Tibial nerve (tissue), 4 donors: ENCODE results near the gene TNFRSF18.

Source experiments
- EP300 ChIP-seq, 2 donors: sonication (generic); formaldehyde crosslinking; IDR thresholded peaks; one replicate each; pipeline ENCODE4 v1.6.1; 2017; ENCODE audit warnings: antibody characterized with exemption in 2 of 2, mild to moderate bottlenecking in 1 of 2
- POLR2A ChIP-seq, 2 donors: fragments of 450-650 bp; IDR thresholded peaks; one replicate each; pipeline ENCODE4 v1.6.1; 2017; ENCODE audit warnings: antibody characterized with exemption in 2 of 2, mild to moderate bottlenecking in 2 of 2, moderate library complexity in 2 of 2
- TF ChIP-seq, protein P1 (sequence below), 5 experiments: fragments of 200-600 bp in 3 of 5; fragments of 450-650 bp in 2 of 5; sonication (generic) in 3 of 5; IDR thresholded peaks; one replicate each; pipeline ENCODE4 v1.5.1; 2016 to 2019; ENCODE audit warnings: antibody characterized with exemption in 5 of 5, mild to moderate bottlenecking in 3 of 5, moderate library complexity in 2 of 5

DNA sequence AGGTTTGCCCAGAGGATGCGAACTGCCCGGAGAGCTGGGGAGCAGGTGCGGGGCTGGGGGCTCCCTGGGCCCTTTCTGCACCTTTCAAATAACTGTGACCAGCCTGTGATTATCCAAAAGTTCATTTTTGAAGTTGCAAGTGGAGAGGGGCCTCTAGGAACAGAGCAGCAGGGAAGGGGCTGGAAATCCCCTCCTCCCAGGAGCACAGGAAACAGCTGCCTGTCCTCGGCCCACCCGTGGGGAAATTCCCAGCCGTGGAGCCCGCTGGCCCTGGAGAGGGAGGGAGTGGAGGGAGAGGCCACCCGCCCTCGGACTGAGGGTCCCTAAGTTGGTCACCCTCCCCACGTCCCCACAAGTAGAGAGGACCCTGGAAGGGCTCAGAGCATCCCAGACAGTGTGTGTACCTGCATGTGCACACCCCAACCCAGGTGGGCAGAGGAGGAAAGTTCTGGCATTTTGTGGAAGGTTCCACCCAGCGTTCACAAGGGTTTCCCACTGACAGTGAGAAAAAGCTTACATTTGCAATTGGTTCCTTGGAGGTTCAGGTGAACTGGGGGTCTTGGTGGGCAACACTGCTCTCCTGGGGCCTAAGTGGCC lies 8.8 kb upstream of the TNFRSF18 start:
- TF ChIP-seq, protein P1, sequence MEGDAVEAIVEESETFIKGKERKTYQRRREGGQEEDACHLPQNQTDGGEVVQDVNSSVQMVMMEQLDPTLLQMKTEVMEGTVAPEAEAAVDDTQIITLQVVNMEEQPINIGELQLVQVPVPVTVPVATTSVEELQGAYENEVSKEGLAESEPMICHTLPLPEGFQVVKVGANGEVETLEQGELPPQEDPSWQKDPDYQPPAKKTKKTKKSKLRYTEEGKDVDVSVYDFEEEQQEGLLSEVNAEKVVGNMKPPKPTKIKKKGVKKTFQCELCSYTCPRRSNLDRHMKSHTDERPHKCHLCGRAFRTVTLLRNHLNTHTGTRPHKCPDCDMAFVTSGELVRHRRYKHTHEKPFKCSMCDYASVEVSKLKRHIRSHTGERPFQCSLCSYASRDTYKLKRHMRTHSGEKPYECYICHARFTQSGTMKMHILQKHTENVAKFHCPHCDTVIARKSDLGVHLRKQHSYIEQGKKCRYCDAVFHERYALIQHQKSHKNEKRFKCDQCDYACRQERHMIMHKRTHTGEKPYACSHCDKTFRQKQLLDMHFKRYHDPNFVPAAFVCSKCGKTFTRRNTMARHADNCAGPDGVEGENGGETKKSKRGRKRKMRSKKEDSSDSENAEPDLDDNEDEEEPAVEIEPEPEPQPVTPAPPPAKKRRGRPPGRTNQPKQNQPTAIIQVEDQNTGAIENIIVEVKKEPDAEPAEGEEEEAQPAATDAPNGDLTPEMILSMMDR (IDR thresholded peaks at IDR 0.05), result no peak
- no peak for TF ChIP-seq POLR2A (IDR thresholded peaks at IDR 0.05)
- no peak for TF ChIP-seq EP300 (IDR thresholded peaks at IDR 0.05)
